Coronary artery (tissue), 2 donors: ENCODE measurements around the gene ACOT7.

ENCODE experiments used
- DNase-seq: peaks from one replicate; pipeline ENCODE4 v3.0.0-alpha.2; 2017; ENCODE audit warnings: low spot score
- H3K27ac ChIP-seq, 2 donors: fragments of 200-600 bp; sonication (generic); one replicate each; pipeline ENCODE4 v1.5.1; 2016 to 2019
- H3K4me3 ChIP-seq: fragments of 200-600 bp; sonication (generic); 2 replicates; pipeline ENCODE4 v1.5.1; 2016; ENCODE audit warnings: mild to moderate bottlenecking, moderate library complexity
- CTCF ChIP-seq: fragments of 200-600 bp; sonication (generic); IDR thresholded peaks from one replicate; pipeline ENCODE4 v1.5.1; 2019; ENCODE audit warnings: antibody characterized with exemption

The ACOT7 gene

GRCh38 chr1:6332821-6333220, 60.7 kb downstream of the ACOT7 start:
- Histone ChIP-seq H3K27ac (no peak overlapping the region), H3K4me3 (no peak overlapping the region)
- DNase-seq: no peak
- TF ChIP-seq CTCF: no peak

GRCh38 chr1:6331543-6332273, 61.9 kb downstream of the ACOT7 start:
- no peak for TF ChIP-seq CTCF
- DNase-seq: no peak
- Histone ChIP-seq H3K4me3 (no peak overlapping the region), H3K27ac (no peak overlapping the region)

- DNase-seq: no peak
- Histone ChIP-seq H3K4me3 (no peak overlapping the region), H3K27ac (no peak overlapping the region)
- no peak for TF ChIP-seq CTCF
Observed at GRCh38 chr1:6330410-6330911, 63.1 kb downstream of the ACOT7 start.

- Histone ChIP-seq H3K4me3 (no peak overlapping the region), H3K27ac (no peak overlapping the region)
- no peak for TF ChIP-seq CTCF
- DNase-seq: no peak
Observed at GRCh38 chr1:6329851-6330250, 63.7 kb downstream of the ACOT7 start.

GRCh38 chr1:6329396-6329795, 64.2 kb downstream of the ACOT7 start:
- H3K4me3 ChIP-seq: no peak overlapping the region
- DNase-seq: no peak
- TF ChIP-seq CTCF: no peak
- no peak overlapping the region for H3K27ac ChIP-seq

GRCh38 chr1:6328696-6329095, 64.9 kb downstream of the ACOT7 start:
- DNase-seq: no peak
- H3K4me3 ChIP-seq: no peak overlapping the region
- TF ChIP-seq CTCF: no peak
- no peak overlapping the region for H3K27ac ChIP-seq

GRCh38 chr1:6328091-6328490, 65.5 kb downstream of the ACOT7 start:
- no peak for DNase-seq
- no peak for TF ChIP-seq CTCF
- no peak overlapping the region for H3K4me3 ChIP-seq
- H3K27ac ChIP-seq: no peak overlapping the region
